ENCODE data around the gene MAPK8IP2. TPM values are rescaled to one million over a fixed set of nuclear protein-coding genes. Genes with fewer than 3 reads are reported as not detected.

MAPK8IP2 gene
- total and polyA plus RNA-seq, 3 donors from 2014 or later, result 12.7 to 36.9 (median 34.9) TPM

DNA sequence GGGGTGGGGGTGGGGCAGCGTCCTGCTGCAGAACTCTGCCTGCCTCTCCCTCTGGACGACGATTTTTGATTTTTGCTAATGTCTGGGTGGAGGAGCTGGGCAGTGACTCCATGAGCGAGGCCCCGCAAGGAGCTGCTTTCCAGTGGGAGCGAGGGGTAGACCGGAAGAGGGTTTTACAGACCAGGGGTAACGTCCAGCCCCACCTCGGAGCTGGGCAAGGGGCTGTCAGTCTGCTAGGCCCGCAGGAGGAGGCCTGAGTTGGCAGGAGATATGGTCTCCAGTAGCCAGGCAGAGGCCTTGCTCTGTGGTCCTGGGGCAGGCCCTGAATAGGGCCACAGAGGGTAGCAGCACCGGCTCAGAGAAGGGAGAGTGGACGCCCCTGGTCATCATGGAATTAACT is 9.0 kb downstream of the MAPK8IP2 start:
- intact Hi-C loops (cut with DNase I; ENCODE audit: low total_unique reads), result no loop called here
- no peak overlapping the region for H3K4me3 ChIP-seq
- H3K27ac ChIP-seq, result no peak overlapping the region
- peaks cover 5% of the 10 kb centered on the region for H3K4me1 ChIP-seq
- H3K36me3 ChIP-seq (ENCODE audit: low read depth, missing control alignments), result no peaks in the 10 kb centered on the region
- no peaks in the 10 kb centered on the region for H3K9me3 ChIP-seq
- TF ChIP-seq, protein P1, sequence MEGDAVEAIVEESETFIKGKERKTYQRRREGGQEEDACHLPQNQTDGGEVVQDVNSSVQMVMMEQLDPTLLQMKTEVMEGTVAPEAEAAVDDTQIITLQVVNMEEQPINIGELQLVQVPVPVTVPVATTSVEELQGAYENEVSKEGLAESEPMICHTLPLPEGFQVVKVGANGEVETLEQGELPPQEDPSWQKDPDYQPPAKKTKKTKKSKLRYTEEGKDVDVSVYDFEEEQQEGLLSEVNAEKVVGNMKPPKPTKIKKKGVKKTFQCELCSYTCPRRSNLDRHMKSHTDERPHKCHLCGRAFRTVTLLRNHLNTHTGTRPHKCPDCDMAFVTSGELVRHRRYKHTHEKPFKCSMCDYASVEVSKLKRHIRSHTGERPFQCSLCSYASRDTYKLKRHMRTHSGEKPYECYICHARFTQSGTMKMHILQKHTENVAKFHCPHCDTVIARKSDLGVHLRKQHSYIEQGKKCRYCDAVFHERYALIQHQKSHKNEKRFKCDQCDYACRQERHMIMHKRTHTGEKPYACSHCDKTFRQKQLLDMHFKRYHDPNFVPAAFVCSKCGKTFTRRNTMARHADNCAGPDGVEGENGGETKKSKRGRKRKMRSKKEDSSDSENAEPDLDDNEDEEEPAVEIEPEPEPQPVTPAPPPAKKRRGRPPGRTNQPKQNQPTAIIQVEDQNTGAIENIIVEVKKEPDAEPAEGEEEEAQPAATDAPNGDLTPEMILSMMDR (IDR thresholded peaks at IDR 0.05), result no peak
- no peak for TF ChIP-seq POLR2A (IDR thresholded peaks at IDR 0.05)
- DNase-seq, result no peak
- 83 to 86% methylated on average over 5 to 12 of the region's 12 CpGs for WGBS, 2 donors
- no peaks in the 10 kb centered on the region for H3K27me3 ChIP-seq

DNA sequence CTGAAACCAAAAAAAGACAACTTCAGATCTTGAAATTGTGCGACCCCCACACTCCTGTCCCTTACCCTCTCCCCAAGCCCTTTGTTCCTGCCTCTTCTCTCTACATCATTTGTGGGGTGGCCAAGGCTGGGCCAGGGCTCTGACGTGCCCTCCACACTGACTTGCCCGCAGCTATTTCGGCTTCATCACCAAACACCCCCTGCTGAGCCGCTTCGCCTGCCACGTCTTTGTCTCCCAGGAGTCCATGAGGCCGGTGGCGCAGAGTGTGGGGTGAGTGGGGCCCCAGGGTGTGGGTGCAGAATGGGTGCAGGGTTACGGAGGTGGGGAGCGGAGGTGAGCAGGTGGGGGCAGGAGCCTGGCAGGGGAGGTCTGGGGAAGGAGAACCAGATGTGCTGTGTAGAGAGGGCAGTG is 9.5 kb downstream of the MAPK8IP2 start:
- no peaks in the 10 kb centered on the region for H3K9me3 ChIP-seq
- 95 to 96% methylated on average over 11 of the region's 11 CpGs for WGBS, 2 donors
- no peak overlapping the region for H3K27ac ChIP-seq
- intact Hi-C loops (cut with DNase I; ENCODE audit: low total_unique reads), result no loop called here
- H3K4me3 ChIP-seq, result no peak overlapping the region
- no peaks in the 10 kb centered on the region for H3K27me3 ChIP-seq
- H3K36me3 ChIP-seq (ENCODE audit: low read depth, missing control alignments), result no peaks in the 10 kb centered on the region
- H3K4me1 ChIP-seq, result peaks cover 5% of the 10 kb centered on the region
- no peak for TF ChIP-seq POLR2A (IDR thresholded peaks at IDR 0.05)
- TF ChIP-seq, protein P1 (IDR thresholded peaks at IDR 0.05), result no peak
- DNase-seq, result no peak

GRCh38 chr22:50610581-50610980 is 10.0 kb downstream of the MAPK8IP2 start:
- no peak for TF ChIP-seq POLR2A (IDR thresholded peaks at IDR 0.05)
- TF ChIP-seq, protein P1 (IDR thresholded peaks at IDR 0.05), result no peak
- 89 to 97% methylated on average over 7 to 17 of the region's 17 CpGs for WGBS, 2 donors
- Histone ChIP-seq H3K4me3 (no peak overlapping the region), H3K9me3 (no peaks in the 10 kb centered on the region), H3K27me3 (no peaks in the 10 kb centered on the region), H3K27ac (no peak overlapping the region), H3K4me1 (peaks cover 5% of the 10 kb centered on the region), H3K36me3 (ENCODE audit: low read depth, missing control alignments) (no peaks in the 10 kb centered on the region)
- intact Hi-C loops (cut with DNase I; ENCODE audit: low total_unique reads), result no loop called here
- no peak for DNase-seq

DNA sequence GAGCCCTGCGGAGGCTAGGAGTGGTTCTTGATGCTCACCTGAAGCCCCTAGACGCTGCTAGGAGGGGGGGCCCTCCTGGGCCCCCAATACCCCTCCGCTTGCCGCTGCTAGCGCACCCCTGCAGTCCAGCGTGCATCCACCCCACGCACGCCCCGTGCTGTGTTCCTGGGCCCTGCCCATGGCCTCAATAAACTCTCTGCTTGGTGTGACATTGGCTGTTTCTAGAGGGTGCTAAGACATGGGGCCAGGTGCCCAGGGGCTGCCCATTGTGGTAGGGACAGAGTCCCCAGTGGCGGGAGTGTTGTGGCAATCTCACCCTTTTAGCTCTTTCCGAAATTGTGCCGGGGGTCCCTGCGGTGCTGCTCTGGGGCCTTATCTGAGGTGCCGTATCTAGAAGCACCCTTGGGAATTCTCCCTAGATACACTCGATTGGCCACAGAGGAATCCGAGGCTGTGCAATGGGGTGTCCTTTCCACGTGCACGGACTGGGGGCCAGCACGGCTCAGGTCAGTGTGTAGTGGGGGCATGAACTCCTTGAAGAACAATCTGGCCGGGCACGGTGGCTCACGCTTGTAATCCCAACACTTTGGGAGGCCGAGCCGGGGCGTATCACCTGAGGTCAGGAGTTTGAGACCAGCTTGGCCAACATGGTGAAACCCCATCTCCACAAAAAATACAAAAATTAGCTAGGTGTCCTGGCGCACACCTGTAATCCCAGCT is 10.9 kb downstream of the MAPK8IP2 start:
- intact Hi-C loops (cut with DNase I; ENCODE audit: low total_unique reads), result no loop called here
- DNase-seq, result no peak
- Histone ChIP-seq H3K4me3 (no peak overlapping the region), H3K27me3 (no peaks in the 10 kb centered on the region), H3K36me3 (ENCODE audit: low read depth, missing control alignments) (no peaks in the 10 kb centered on the region), H3K27ac (no peak overlapping the region), H3K9me3 (no peaks in the 10 kb centered on the region), H3K4me1 (peaks cover 5% of the 10 kb centered on the region)
- TF ChIP-seq, protein P1 (IDR thresholded peaks at IDR 0.05), result no peak
- no peak for TF ChIP-seq POLR2A (IDR thresholded peaks at IDR 0.05)
- WGBS, 2 donors, result 89 to 93% methylated on average over 25 to 26 of the region's 26 CpGs

GRCh38 chr22:50612168-50612527 is 11.6 kb downstream of the MAPK8IP2 start:
- DNase-seq, result no peak
- Histone ChIP-seq H3K4me3 (no peak overlapping the region), H3K9me3 (no peaks in the 10 kb centered on the region), H3K36me3 (ENCODE audit: low read depth, missing control alignments) (no peaks in the 10 kb centered on the region), H3K27ac (no peak overlapping the region), H3K4me1 (peaks cover 5% of the 10 kb centered on the region), H3K27me3 (no peaks in the 10 kb centered on the region)
- TF ChIP-seq POLR2A (IDR thresholded peaks at IDR 0.05), result no peak
- TF ChIP-seq, protein P1 (IDR thresholded peaks at IDR 0.05), result no peak
- intact Hi-C loops (cut with DNase I; ENCODE audit: low total_unique reads), result no loop called here
- WGBS, 2 donors, result 58 to 63% methylated on average over 6 of the region's 6 CpGs
